HepG2 (cell line): Measurements from ENCODE around the gene ATE1.

ENCODE experiments used
- MAFG ChIP-seq: sonication (generic); formaldehyde crosslinking; IDR thresholded peaks from 2 replicates; pipeline ENCODE4 v1.5.1; 2020; ENCODE audit warnings: mild to moderate bottlenecking, missing genetic modification reagents
- MATR3 ChIP-seq: sonication (generic); formaldehyde crosslinking; IDR thresholded peaks from 2 replicates; pipeline ENCODE4 v1.4.0; 2020; ENCODE audit warnings: missing genetic modification reagents
- ZNF441 ChIP-seq: sonication (generic); formaldehyde crosslinking; IDR thresholded peaks from 2 replicates; pipeline ENCODE4 v1.7.0; 2021; ENCODE audit warnings: missing genetic modification reagents, borderline replicate concordance
- ZSCAN31 ChIP-seq: sonication (generic); formaldehyde crosslinking; IDR thresholded peaks from 2 replicates; pipeline ENCODE4 v1.5.0; 2020; ENCODE audit warnings: low read depth, mild to moderate bottlenecking, missing genetic modification reagents
- TF ChIP-seq, protein P1 (sequence below): fragments of 450-650 bp; IDR thresholded peaks from 2 replicates; pipeline ENCODE4 v1.6.1; 2016

DNA sequence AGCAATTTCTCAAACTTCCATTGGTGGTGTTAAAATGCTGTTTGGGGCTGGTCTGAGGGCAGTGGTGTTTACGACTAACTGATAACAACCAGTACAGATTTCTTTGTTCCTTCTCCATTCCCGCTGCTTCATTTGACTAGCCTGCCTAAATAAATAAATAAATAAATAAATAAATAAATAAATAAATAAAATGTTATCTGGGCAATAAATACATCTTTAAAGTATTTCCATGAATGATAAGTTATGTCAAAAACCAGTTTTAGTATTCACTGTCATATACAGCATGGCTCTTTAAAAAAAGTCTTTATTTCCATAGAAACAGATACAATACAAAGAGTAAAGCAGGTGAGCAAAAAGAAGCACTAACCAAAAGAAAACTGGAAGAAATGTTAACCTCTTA lies 81.3 kb downstream of the ATE1 start:
- no peak for TF ChIP-seq MAFG
- no peak for TF ChIP-seq MATR3 (CRISPR knock-in tag)
- TF ChIP-seq ZSCAN31 (CRISPR knock-in tag) = no peak
- TF ChIP-seq, protein P1, sequence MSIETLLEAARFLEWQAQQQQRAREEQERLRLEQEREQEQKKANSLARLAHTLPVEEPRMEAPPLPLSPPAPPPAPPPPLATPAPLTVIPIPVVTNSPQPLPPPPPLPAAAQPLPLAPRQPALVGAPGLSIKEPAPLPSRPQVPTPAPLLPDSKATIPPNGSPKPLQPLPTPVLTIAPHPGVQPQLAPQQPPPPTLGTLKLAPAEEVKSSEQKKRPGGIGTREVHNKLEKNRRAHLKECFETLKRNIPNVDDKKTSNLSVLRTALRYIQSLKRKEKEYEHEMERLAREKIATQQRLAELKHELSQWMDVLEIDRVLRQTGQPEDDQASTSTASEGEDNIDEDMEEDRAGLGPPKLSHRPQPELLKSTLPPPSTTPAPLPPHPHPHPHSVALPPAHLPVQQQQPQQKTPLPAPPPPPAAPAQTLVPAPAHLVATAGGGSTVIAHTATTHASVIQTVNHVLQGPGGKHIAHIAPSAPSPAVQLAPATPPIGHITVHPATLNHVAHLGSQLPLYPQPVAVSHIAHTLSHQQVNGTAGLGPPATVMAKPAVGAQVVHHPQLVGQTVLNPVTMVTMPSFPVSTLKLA = no peak
- no peak for TF ChIP-seq ZNF441 (CRISPR knock-in tag)
